Adrenal gland (tissue), 5 donors: ENCODE data around the gene TTC39B.

Experiments
- POLR2A ChIP-seq, 2 donors: fragments of 450-650 bp; IDR thresholded peaks; one replicate each; pipeline ENCODE4 v1.6.1; 2017; ENCODE audit warnings: antibody characterized with exemption in 2 of 2, mild to moderate bottlenecking in 2 of 2, moderate library complexity in 1 of 2
- TF ChIP-seq, protein P1 (sequence below), 6 experiments: fragments of 450-650 bp in 4 of 6; fragments of 200-600 bp in 2 of 6; sonication (generic) in 1 of 6; IDR thresholded peaks; 1 replicate in 5 of 6; 2 replicates in 1 of 6; pipeline versions ENCODE4 v1.5.1 to v1.8.0; 2016 to 2021; ENCODE audit warnings: antibody characterized with exemption in 6 of 6, mild to moderate bottlenecking in 2 of 6, moderate library complexity in 1 of 6
- donor health status: DM: no; HTN: no; CAD: no.

DNA sequence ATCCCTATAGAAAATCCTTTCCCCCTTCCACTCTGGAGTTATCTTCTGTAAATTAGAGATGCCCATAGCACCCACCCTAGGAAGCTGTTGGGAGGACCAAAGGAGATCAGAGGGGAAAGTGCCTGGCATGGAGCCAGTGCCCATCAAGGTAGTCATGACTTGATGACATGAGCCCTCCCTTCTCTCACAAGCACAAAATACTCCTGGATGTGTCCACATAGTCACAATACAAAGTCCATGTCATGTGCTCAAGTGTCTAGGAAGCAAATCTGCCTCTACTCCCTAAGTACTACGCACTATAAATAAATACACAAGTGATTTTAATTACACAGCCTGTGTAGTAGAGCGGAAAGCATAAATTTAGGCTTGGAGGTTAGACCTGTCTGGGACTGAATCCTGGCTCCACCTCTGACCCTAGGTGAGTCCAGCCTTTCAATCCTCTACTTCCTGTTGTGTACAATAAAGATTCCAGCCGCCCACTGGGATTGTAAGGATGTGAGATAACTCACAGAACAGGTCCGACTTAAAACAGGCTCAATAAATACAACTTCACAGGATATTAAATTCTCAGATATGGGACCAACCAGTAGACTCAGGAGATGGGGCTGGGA lies 30.6 kb downstream of the TTC39B start:
- TF ChIP-seq POLR2A (IDR thresholded peaks at IDR 0.05) = no peak
- TF ChIP-seq, protein P1, sequence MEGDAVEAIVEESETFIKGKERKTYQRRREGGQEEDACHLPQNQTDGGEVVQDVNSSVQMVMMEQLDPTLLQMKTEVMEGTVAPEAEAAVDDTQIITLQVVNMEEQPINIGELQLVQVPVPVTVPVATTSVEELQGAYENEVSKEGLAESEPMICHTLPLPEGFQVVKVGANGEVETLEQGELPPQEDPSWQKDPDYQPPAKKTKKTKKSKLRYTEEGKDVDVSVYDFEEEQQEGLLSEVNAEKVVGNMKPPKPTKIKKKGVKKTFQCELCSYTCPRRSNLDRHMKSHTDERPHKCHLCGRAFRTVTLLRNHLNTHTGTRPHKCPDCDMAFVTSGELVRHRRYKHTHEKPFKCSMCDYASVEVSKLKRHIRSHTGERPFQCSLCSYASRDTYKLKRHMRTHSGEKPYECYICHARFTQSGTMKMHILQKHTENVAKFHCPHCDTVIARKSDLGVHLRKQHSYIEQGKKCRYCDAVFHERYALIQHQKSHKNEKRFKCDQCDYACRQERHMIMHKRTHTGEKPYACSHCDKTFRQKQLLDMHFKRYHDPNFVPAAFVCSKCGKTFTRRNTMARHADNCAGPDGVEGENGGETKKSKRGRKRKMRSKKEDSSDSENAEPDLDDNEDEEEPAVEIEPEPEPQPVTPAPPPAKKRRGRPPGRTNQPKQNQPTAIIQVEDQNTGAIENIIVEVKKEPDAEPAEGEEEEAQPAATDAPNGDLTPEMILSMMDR (IDR thresholded peaks at IDR 0.05) = no peak
